ENCODE results near the gene MEF2B. TPM values are rescaled to one million over a fixed set of nuclear protein-coding genes. Genes with fewer than 3 reads are reported as not detected.

Gene MEF2B
- total RNA-seq, 1 experiment from 2014 or later, result 1.3 TPM

- H2AK5ac ChIP-seq (ENCODE audit: insufficient read length, low read length), result no peak within 1 kb of the TSS
- Mint-ChIP-seq H3K36me3 (ENCODE audit: insufficient read depth in 1 of 3, low read depth in 3 of 3) (peaks cover 2 to 20% (median 12%) of the 10 kb centered on the region in 3 experiments; a peak in 6 of 7 replicates), H3K27me3 (ENCODE audit: low read depth) (no peaks in the 10 kb centered on the region), H3K27ac (peak within 1 kb of the TSS; percentile 95 to 97 (median 97)), H3K4me1 (peaks cover 0 to 16% of the 10 kb centered on the region in 2 experiments; a peak in 2 of 4 replicates), H3K4me3 (peak within 1 kb of the TSS; percentile 96 to 97), H3K9me3 (no peaks in the 10 kb centered on the region)
- H3K79me1 ChIP-seq (ENCODE audit: insufficient read depth, low read depth, low read length, poor library complexity, severe bottlenecking), result peaks cover 4% of the 10 kb centered on the region
- peak within 1 kb of the TSS; percentile 79 for H3K4me2 ChIP-seq (ENCODE audit: insufficient read depth, insufficient read length, low read length)
- no peak within 1 kb of the TSS for H2BK20ac ChIP-seq (ENCODE audit: low read depth, low read length, poor library complexity, severe bottlenecking)
- peak within 1 kb of the TSS; percentile 89 for H3K9ac ChIP-seq (ENCODE audit: extremely low read depth, insufficient read length, low read length)
- H4K5ac ChIP-seq (ENCODE audit: insufficient read length, low read depth, low read length), result no peak within 1 kb of the TSS
- peak; percentile 99 for DNase-seq
- peaks cover 3% of the 10 kb centered on the region for H3K23me2 ChIP-seq (ENCODE audit: insufficient read length, low read depth, low read length, poor library complexity, severe bottlenecking)
- H2BK120ac ChIP-seq (ENCODE audit: low read depth, low read length, poor library complexity, severe bottlenecking), result peak within 1 kb of the TSS; percentile 65
- no peaks in the 10 kb centered on the region for H3K9me3 ChIP-seq (ENCODE audit: control insufficient read depth, low read depth, low read length)
- no peaks in the 10 kb centered on the region for H3K4me1 ChIP-seq (ENCODE audit: insufficient read depth, low read length)
- no peaks in the 10 kb centered on the region for H3K27me3 ChIP-seq (ENCODE audit: insufficient read depth, low read length)
- H4K20me1 ChIP-seq (ENCODE audit: control insufficient read depth, insufficient read depth, insufficient read length), result no peaks in the 10 kb centered on the region
- no peak within 1 kb of the TSS for H3K23ac ChIP-seq (ENCODE audit: insufficient read length, low read depth, low read length)
- H2BK12ac ChIP-seq (ENCODE audit: insufficient read length, low read depth, low read length), result no peak within 1 kb of the TSS
- peak within 1 kb of the TSS; percentile 61 for H3K18ac ChIP-seq (ENCODE audit: insufficient read length, low read depth, low read length)
- TF ChIP-seq CTCF (conservative IDR thresholded peaks at IDR 0.05), result no peak
- H2BK5ac ChIP-seq (ENCODE audit: insufficient read length, low read length), result peak within 1 kb of the TSS; percentile 1
- no peak within 1 kb of the TSS for H3T11ph ChIP-seq (ENCODE audit: low read length)
- H3K14ac ChIP-seq (ENCODE audit: insufficient read depth, low read length), result 0 out of 2 replicates have a peak within 1 kb of the TSS, but pooled peaks have one; percentile 51
- H2AFZ ChIP-seq (ENCODE audit: low read length), result peak within 1 kb of the TSS; percentile 17
- no peak within 1 kb of the TSS for H3K4ac ChIP-seq (ENCODE audit: low read depth, low read length)
- no peak within 1 kb of the TSS for H4K91ac ChIP-seq (ENCODE audit: insufficient read length, low read depth, low read length)
- WGBS (ENCODE audit: extremely low coverage, insufficient read length, low lambda C conversion rate), result no CpG with 5 or more reads among the region's 53 CpGs
- H4K8ac ChIP-seq (replicated peaks; ENCODE audit: insufficient read length, low read depth, low read length), result no peak within 1 kb of the TSS
- H3K56ac ChIP-seq (ENCODE audit: insufficient read length, low read depth, low read length), result no peak within 1 kb of the TSS
- H3K79me2 ChIP-seq (ENCODE audit: insufficient read depth, low read length), result no peaks in the 10 kb centered on the region; the same call in 1 of the 2 replicates
- H2BK15ac ChIP-seq (ENCODE audit: low read depth, low read length), result no peak within 1 kb of the TSS
- peak within 1 kb of the TSS; percentile 21 for H3K27ac ChIP-seq (ENCODE audit: insufficient read length, low read depth, low read length)
Measured at GRCh38 chr19:19192078-19192882, 22.2 kb upstream of the MEF2B start, which contains the start of the genes BORCS8 and RFXANK. BORCS8 (minus strand) TSS chr19:19192152; CDS start chr19:19192117, 35 bp downstream. RFXANK (plus strand) TSS chr19:19192258; CDS start chr19:19193947, 1,689 bp downstream.

Data from H9 (cell line).